ENCODE results near the gene PCSK6. TPM values are rescaled to one million over a fixed set of nuclear protein-coding genes. Genes with fewer than 3 reads are reported as not detected.
"Not testable (repeated sequence)": the region's sequence is repeated elsewhere in the genome, so short reads cannot be mapped to it uniquely, and the experiment has no call there.

PCSK6 gene
- total RNA-seq, 2 experiments from 2014 or later = 2.7 to 3.0 TPM

GRCh38 chr15:101457696-101458095 lies 31.8 kb downstream of the PCSK6 start:
- Mint-ChIP-seq H3K27me3 (peaks cover 13% of the 10 kb centered on the region), H3K9me3 (no peaks in the 10 kb centered on the region), H3K27ac (no peak overlapping the region), H3K4me3 (no peak overlapping the region), H3K4me1 (ENCODE audit: low read depth) (peaks cover 25% of the 10 kb centered on the region), H3K36me3 (ENCODE audit: low read depth) (no peaks in the 10 kb centered on the region)
- POLR2A ChIA-PET = no interaction called here
- CTCF ChIA-PET = interaction anchor here (1.2 kb wide), 1 partner anchor 156 kb away, joined by 3 read pairs; no protein-coding TSS in a partner anchor
- no peak for ATAC-seq
- TF ChIP-seq CTCF (IDR thresholded peaks at IDR 0.05) = no peak
- DNase-seq = no peak
- intact Hi-C loops (cut with micrococcal nuclease) = no loop called here

GRCh38 chr15:101456057-101456739 lies 33.3 kb downstream of the PCSK6 start:
- DNase-seq (no peak), ATAC-seq (no peak)
- intact Hi-C loops (cut with micrococcal nuclease) = no loop called here
- Mint-ChIP-seq H3K4me1 (ENCODE audit: low read depth) (peaks cover 25% of the 10 kb centered on the region), H3K27me3 (peaks cover 18% of the 10 kb centered on the region), H3K4me3 (no peak overlapping the region), H3K27ac (no peak overlapping the region), H3K36me3 (ENCODE audit: low read depth) (no peaks in the 10 kb centered on the region), H3K9me3 (no peaks in the 10 kb centered on the region)
- TF ChIP-seq CTCF (IDR thresholded peaks at IDR 0.05) = no peak
- ChIA-PET CTCF (interaction anchor here (0.6 kb wide), 1 partner anchor 170 kb away, joined by 3 read pairs; no protein-coding TSS in a partner anchor), POLR2A (no interaction called here)

GRCh38 chr15:101455291-101456025 lies 34.0 kb downstream of the PCSK6 start:
- TF ChIP-seq CTCF (IDR thresholded peaks at IDR 0.05) = no peak
- ATAC-seq (peak; percentile 68), DNase-seq (peak; percentile 35)
- H3K27me3 Mint-ChIP-seq = peaks cover 18% of the 10 kb centered on the region
- peaks cover 25% of the 10 kb centered on the region for H3K4me1 Mint-ChIP-seq (ENCODE audit: low read depth)
- H3K9me3 Mint-ChIP-seq = no peaks in the 10 kb centered on the region
- CTCF ChIA-PET = interaction anchor here (1.0 kb wide), 1 partner anchor 46 kb away, joined by 3 read pairs; no protein-coding TSS in a partner anchor
- POLR2A ChIA-PET = no interaction called here
- H3K4me3 Mint-ChIP-seq = no peak overlapping the region
- no peaks in the 10 kb centered on the region for H3K36me3 Mint-ChIP-seq (ENCODE audit: low read depth)
- no peak overlapping the region for H3K27ac Mint-ChIP-seq
- intact Hi-C loops (cut with micrococcal nuclease) = no loop called here

- H3K36me3 Mint-ChIP-seq (ENCODE audit: low read depth); H3K27ac Mint-ChIP-seq; ATAC-seq; H3K4me3 Mint-ChIP-seq; H3K9me3 Mint-ChIP-seq; POLR2A ChIA-PET; DNase-seq; intact Hi-C loops (cut with micrococcal nuclease): not testable (repeated sequence)
- peaks cover 19% of the 10 kb centered on the region for H3K4me1 Mint-ChIP-seq (ENCODE audit: low read depth)
- peaks cover 21% of the 10 kb centered on the region for H3K27me3 Mint-ChIP-seq
- CTCF ChIA-PET = interaction anchor here (1.0 kb wide), 1 partner anchor 47 kb away, joined by 3 read pairs; no protein-coding TSS in a partner anchor
These were observed 34.7 kb downstream of the PCSK6 start for GRCh38 chr15:101454781-101455180.

- Mint-ChIP-seq H3K4me3 (no peak overlapping the region), H3K27ac (no peak overlapping the region), H3K9me3 (no peaks in the 10 kb centered on the region), H3K27me3 (peaks cover 21% of the 10 kb centered on the region), H3K36me3 (ENCODE audit: low read depth) (no peaks in the 10 kb centered on the region), H3K4me1 (ENCODE audit: low read depth) (peaks cover 18% of the 10 kb centered on the region)
- POLR2A ChIA-PET = no interaction called here
- CTCF ChIA-PET = no interaction called here
- DNase-seq (no peak), ATAC-seq (no peak)
- intact Hi-C loops (cut with micrococcal nuclease) = no loop called here
- no peak for TF ChIP-seq CTCF (IDR thresholded peaks at IDR 0.05)
These were observed 35.1 kb downstream of the PCSK6 start for GRCh38 chr15:101454365-101454764.
